ENCODE results near the gene CERS6. TPM values are rescaled to one million over a fixed set of nuclear protein-coding genes. Genes with fewer than 3 reads are reported as not detected.

CERS6 gene
- polyA plus RNA-seq, 1 donor from 2014 or later: 59.3 TPM

DNA sequence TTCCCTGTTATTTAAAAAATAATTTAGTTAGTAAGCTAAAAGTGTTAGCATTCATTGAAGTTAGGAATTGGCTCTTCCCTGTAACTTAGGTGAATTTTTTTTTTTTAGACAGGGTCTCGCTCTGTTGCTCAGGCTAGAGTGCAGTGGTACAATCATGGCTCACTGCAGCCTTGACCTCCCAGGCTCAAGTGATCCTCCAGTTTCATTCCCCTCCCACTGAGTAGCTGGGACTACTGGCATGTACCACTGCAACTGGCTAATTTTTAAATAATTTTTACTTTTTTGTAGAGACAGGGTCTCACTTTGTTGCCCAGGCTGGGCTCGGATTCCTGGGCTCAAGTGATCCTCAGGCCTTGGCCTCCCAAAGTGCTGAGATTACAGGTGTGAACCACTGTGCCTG, 66.4 kb downstream of the CERS6 start:
- Histone ChIP-seq H4K20me1 (ENCODE audit: insufficient read depth) (no peaks in the 10 kb centered on the region), H3K4me2 (ENCODE audit: low read length) (no peak overlapping the region), H3K9ac (ENCODE audit: low read length) (no peak overlapping the region), H3K9me2 (ENCODE audit: insufficient read depth, low read length) (no peaks in the 10 kb centered on the region), H3K4me3 (ENCODE audit: low read length) (no peak overlapping the region), H3K9me3 (ENCODE audit: low read length) (no peaks in the 10 kb centered on the region), H3F3A (ENCODE audit: insufficient read depth, low read length, poor library complexity, severe bottlenecking) (no peaks in the 10 kb centered on the region), H3K27ac (ENCODE audit: low read length) (no peak overlapping the region), H3K36me3 (ENCODE audit: insufficient read depth, low read length) (no peaks in the 10 kb centered on the region), H3K27me3 (ENCODE audit: insufficient read depth, low read depth, low read length) (no peaks in the 10 kb centered on the region), H2AFZ (ENCODE audit: low read depth, low read length) (no peak overlapping the region), H3K79me2 (replicated peaks; ENCODE audit: insufficient read depth, low read length) (peaks cover 68% of the 10 kb centered on the region)
- TF ChIP-seq TAF1 (IDR thresholded peaks at IDR 0.05; ENCODE audit: low read depth): no peak

DNA sequence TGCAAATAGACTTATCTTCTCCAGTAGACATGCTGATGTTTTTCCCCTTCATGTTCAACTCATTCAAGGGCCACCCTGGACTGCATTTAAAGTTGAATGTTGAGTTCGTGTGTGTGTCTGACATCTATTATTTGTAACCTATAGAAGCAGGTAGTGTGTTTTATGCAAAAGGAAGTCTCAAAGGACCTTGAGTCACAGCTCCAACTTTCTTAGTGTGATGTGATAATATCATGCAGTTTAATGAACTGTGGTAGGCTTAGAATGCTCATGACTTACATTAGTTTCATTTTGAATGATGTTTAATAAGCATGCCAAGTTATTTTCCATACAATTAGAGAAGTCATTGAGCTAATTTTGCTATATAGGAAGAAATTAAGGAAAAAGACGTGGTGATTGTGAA, 67.9 kb downstream of the CERS6 start:
- no peak for TF ChIP-seq MXI1 (conservative IDR thresholded peaks at IDR 0.05; ENCODE audit: poor library complexity, severe bottlenecking)
- TF ChIP-seq EZH2 (IDR thresholded peaks at IDR 0.05; ENCODE audit: borderline replicate concordance, insufficient read depth, low read length, poor library complexity, severe bottlenecking): no peak
- TF ChIP-seq RAD21 (conservative IDR thresholded peaks at IDR 0.05): no peak
- no peak for TF ChIP-seq POLR2AphosphoS5 (IDR thresholded peaks at IDR 0.05)

DNA sequence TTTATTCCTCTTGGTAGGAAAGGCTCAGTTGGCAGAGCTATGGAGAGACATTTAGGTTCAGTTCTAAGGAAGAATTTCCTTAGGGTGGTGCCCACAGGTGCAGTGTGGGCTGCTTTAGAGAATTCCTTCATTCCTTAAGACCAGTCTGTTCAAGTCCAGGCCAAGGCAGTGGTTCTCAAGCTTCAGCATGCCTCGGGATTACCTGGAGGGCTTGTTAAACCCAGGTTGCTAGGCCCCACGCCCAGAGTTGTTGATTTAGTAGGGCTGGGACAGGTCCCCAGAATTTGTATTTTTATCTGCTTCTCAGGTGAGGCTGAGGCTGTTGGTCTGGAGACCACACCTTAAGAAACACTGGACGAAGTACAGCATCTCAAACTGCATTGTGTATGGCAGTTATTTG, 68.9 kb downstream of the CERS6 start:
- no peaks in the 10 kb centered on the region for H3K9me2 ChIP-seq (ENCODE audit: insufficient read depth, low read length)
- no peak overlapping the region for H3K4me2 ChIP-seq (ENCODE audit: low read length)
- no peak overlapping the region for H3K27ac ChIP-seq (ENCODE audit: low read length)
- no peaks in the 10 kb centered on the region for H3K36me3 ChIP-seq (ENCODE audit: insufficient read depth, low read length)
- TF ChIP-seq MXI1 (conservative IDR thresholded peaks at IDR 0.05; ENCODE audit: poor library complexity, severe bottlenecking) (no peak), SMC3 (conservative IDR thresholded peaks at IDR 0.05; ENCODE audit: poor library complexity) (no peak), RAD21 (conservative IDR thresholded peaks at IDR 0.05) (no peak), TAF1 (IDR thresholded peaks at IDR 0.05; ENCODE audit: low read depth) (no peak), EZH2 (IDR thresholded peaks at IDR 0.05; ENCODE audit: borderline replicate concordance, insufficient read depth, low read length, poor library complexity, severe bottlenecking) (no peak), POLR2AphosphoS5 (IDR thresholded peaks at IDR 0.05) (no peak), EP300 (conservative IDR thresholded peaks at IDR 0.05; ENCODE audit: poor library complexity, severe bottlenecking) (no peak)
- TF ChIP-seq, protein P1, sequence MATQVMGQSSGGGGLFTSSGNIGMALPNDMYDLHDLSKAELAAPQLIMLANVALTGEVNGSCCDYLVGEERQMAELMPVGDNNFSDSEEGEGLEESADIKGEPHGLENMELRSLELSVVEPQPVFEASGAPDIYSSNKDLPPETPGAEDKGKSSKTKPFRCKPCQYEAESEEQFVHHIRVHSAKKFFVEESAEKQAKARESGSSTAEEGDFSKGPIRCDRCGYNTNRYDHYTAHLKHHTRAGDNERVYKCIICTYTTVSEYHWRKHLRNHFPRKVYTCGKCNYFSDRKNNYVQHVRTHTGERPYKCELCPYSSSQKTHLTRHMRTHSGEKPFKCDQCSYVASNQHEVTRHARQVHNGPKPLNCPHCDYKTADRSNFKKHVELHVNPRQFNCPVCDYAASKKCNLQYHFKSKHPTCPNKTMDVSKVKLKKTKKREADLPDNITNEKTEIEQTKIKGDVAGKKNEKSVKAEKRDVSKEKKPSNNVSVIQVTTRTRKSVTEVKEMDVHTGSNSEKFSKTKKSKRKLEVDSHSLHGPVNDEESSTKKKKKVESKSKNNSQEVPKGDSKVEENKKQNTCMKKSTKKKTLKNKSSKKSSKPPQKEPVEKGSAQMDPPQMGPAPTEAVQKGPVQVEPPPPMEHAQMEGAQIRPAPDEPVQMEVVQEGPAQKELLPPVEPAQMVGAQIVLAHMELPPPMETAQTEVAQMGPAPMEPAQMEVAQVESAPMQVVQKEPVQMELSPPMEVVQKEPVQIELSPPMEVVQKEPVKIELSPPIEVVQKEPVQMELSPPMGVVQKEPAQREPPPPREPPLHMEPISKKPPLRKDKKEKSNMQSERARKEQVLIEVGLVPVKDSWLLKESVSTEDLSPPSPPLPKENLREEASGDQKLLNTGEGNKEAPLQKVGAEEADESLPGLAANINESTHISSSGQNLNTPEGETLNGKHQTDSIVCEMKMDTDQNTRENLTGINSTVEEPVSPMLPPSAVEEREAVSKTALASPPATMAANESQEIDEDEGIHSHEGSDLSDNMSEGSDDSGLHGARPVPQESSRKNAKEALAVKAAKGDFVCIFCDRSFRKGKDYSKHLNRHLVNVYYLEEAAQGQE (IDR thresholded peaks at IDR 0.05; ENCODE audit: borderline replicate concordance): no peak
- TF ChIP-seq, protein P2, sequence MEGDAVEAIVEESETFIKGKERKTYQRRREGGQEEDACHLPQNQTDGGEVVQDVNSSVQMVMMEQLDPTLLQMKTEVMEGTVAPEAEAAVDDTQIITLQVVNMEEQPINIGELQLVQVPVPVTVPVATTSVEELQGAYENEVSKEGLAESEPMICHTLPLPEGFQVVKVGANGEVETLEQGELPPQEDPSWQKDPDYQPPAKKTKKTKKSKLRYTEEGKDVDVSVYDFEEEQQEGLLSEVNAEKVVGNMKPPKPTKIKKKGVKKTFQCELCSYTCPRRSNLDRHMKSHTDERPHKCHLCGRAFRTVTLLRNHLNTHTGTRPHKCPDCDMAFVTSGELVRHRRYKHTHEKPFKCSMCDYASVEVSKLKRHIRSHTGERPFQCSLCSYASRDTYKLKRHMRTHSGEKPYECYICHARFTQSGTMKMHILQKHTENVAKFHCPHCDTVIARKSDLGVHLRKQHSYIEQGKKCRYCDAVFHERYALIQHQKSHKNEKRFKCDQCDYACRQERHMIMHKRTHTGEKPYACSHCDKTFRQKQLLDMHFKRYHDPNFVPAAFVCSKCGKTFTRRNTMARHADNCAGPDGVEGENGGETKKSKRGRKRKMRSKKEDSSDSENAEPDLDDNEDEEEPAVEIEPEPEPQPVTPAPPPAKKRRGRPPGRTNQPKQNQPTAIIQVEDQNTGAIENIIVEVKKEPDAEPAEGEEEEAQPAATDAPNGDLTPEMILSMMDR (IDR thresholded peaks at IDR 0.05; ENCODE audit: poor library complexity, severe bottlenecking): no peak
- no peak overlapping the region for H2AFZ ChIP-seq (ENCODE audit: low read depth, low read length)
- no peaks in the 10 kb centered on the region for H3F3A ChIP-seq (ENCODE audit: insufficient read depth, low read length, poor library complexity, severe bottlenecking)
- H3K4me3 ChIP-seq (ENCODE audit: low read length): no peak overlapping the region
- H3K9me3 ChIP-seq (ENCODE audit: low read length): no peaks in the 10 kb centered on the region
- H4K20me1 ChIP-seq (ENCODE audit: insufficient read depth): no peaks in the 10 kb centered on the region
- H3K9ac ChIP-seq (ENCODE audit: low read length): no peak overlapping the region
- no peaks in the 10 kb centered on the region for H3K27me3 ChIP-seq (ENCODE audit: insufficient read depth, low read depth, low read length)
- H3K79me2 ChIP-seq (replicated peaks; ENCODE audit: insufficient read depth, low read length): peaks cover 74% of the 10 kb centered on the region

More for the DNA sequence above, 67.9 kb downstream of the CERS6 start:
- no peaks in the 10 kb centered on the region for H3K9me3 ChIP-seq (ENCODE audit: low read length)
- no peak overlapping the region for H2AFZ ChIP-seq (ENCODE audit: low read depth, low read length)
- no peak overlapping the region for H3K9ac ChIP-seq (ENCODE audit: low read length)
- H3K27me3 ChIP-seq (ENCODE audit: insufficient read depth, low read depth, low read length): no peaks in the 10 kb centered on the region
- H4K20me1 ChIP-seq (ENCODE audit: insufficient read depth): no peaks in the 10 kb centered on the region
- peaks cover 74% of the 10 kb centered on the region for H3K79me2 ChIP-seq (replicated peaks; ENCODE audit: insufficient read depth, low read length)
- no peaks in the 10 kb centered on the region for H3F3A ChIP-seq (ENCODE audit: insufficient read depth, low read length, poor library complexity, severe bottlenecking)
- no peak overlapping the region for H3K4me2 ChIP-seq (ENCODE audit: low read length)
- no peaks in the 10 kb centered on the region for H3K36me3 ChIP-seq (ENCODE audit: insufficient read depth, low read length)
- no peak overlapping the region for H3K27ac ChIP-seq (ENCODE audit: low read length)
- H3K4me3 ChIP-seq (ENCODE audit: low read length): peak overlapping the region; percentile 26
- H3K9me2 ChIP-seq (ENCODE audit: insufficient read depth, low read length): no peaks in the 10 kb centered on the region
